Esophagus muscularis mucosa (tissue), 4 donors: Measurements from ENCODE around the gene ANKRD11. TPM values are rescaled to one million over a fixed set of nuclear protein-coding genes. Genes with fewer than 3 reads are reported as not detected.
"Not testable (repeated sequence)": the region's sequence is repeated elsewhere in the genome, so short reads cannot be mapped to it uniquely, and the experiment has no call there.

Experiments
- DNase-seq: peaks from one replicate; pipeline ENCODE4 v3.0.0-alpha.2; 2017; ENCODE audit errors: extremely low spot score
- H3K27ac ChIP-seq, 4 donors: fragments of 200-600 bp; sonication (generic); replicated peaks in 1 of 4; 1 replicate in 3 of 4; 2 replicates in 1 of 4; pipeline ENCODE4 v1.5.1; 2016 to 2019; ENCODE audit warnings: mild to moderate bottlenecking in 1 of 4
- H3K27me3 ChIP-seq, 4 donors: fragments of 200-600 bp; sonication (generic); one replicate each; pipeline versions ENCODE4 v1.5.1 to v1.6.0; 2016 to 2019
- H3K36me3 ChIP-seq, 4 donors: fragments of 200-600 bp; sonication (generic); one replicate each; pipeline ENCODE4 v1.5.1; 2016 to 2019
- H3K4me1 ChIP-seq, 4 donors: fragments of 200-600 bp; sonication (generic); one replicate each; pipeline ENCODE4 v1.5.1; 2016 to 2019
- H3K4me3 ChIP-seq, 4 donors: fragments of 200-600 bp; sonication (generic); 1 replicate in 2 of 4; 2 replicates in 2 of 4; pipeline ENCODE4 v1.5.1; 2016 to 2019; ENCODE audit warnings: mild to moderate bottlenecking in 4 of 4, moderate library complexity in 1 of 4
- H3K9me3 ChIP-seq, 4 donors: fragments of 200-600 bp; sonication (generic); 1 replicate in 3 of 4; 2 replicates in 1 of 4; pipeline ENCODE4 v1.5.1; 2016 to 2019
- EP300 ChIP-seq: sonication (generic); formaldehyde crosslinking; IDR thresholded peaks from one replicate; pipeline ENCODE4 v1.6.1; 2017; ENCODE audit warnings: antibody characterized with exemption
- POLR2A ChIP-seq: fragments of 450-650 bp; IDR thresholded peaks from one replicate; pipeline ENCODE4 v1.6.1; 2017; ENCODE audit warnings: antibody characterized with exemption, moderate library complexity, mild to moderate bottlenecking, low read depth
- POLR2AphosphoS5 ChIP-seq, 2 donors: sonication (generic); formaldehyde crosslinking; IDR thresholded peaks; one replicate each; pipeline ENCODE4 v1.6.1; 2017; ENCODE audit warnings: antibody characterized with exemption in 2 of 2
- WGBS: methylation state at CpG from one replicate; pipeline ENCODE4 v1.1.5; 2018; 5-methylcytosine and 5-hydroxymethylcytosine counted together
- intact Hi-C: fragments of 100-400 bp; cut with DNase I; formaldehyde crosslinking; loops from one replicate; pipeline ENCODE4 v1.15.1; 2023
- total RNA-seq, 4 donors: library from RNA; depleted of rRNA; stranded (reverse); fragments of >200 nt; gene quantifications; one replicate each; pipeline versions ENCODE4 v1.1.0 to v1.2.1, GENCODE V29; 2016
- TF ChIP-seq, protein P1 (sequence below), 3 experiments: fragments of 200-600 bp in 2 of 3; fragments of 450-650 bp in 1 of 3; sonication (generic) in 2 of 3; IDR thresholded peaks; one replicate each; pipeline ENCODE4 v1.5.1; 2017 to 2019; ENCODE audit warnings: antibody characterized with exemption in 3 of 3, mild to moderate bottlenecking in 2 of 3, moderate library complexity in 1 of 3

ANKRD11 gene
- total RNA-seq, 4 donors from 2014 or later: 60.8 to 119 (median 105) TPM

DNA sequence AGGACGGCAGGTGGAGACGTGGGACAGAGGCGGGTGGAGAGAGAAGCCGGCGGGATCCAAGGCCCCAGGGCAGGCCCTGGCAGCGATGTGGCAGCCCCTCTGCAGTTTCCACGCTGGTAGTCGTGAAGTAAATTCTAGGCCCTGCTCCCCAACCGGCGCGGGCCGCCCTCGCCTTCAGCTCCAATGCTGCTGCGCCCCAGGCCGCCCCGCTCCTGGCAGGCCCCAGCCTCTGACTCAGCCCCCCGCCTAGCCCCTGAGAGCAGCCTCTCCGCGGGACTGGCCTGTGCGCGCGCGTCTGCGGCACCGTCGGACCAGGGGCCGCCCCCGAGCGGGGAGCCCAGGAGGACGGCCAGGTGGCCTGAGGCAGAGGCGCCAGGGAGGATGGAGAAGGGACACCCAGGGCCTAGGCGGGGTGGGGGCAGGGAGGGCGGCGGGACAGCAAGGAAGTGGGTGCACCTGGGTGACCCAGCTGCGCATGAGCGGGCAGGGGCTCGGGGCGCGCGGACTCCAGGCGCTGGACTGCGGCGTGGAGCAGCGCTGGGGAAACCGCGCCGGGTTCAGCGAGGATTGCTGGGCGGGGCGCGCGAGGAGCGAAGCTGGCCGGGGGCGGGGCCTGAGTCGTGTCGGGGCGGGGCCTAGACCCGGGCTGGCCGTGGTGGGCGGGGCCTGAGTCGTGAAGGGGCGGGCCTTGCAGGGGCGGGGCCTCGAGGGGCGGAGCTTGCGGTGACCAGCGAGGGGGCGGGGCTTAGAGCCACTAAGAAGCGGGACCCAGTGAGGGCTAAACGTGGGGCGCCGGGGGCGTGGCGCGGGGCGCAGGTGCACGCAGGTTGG lies 243.2 kb downstream of the ANKRD11 start:
- WGBS: 8% methylated on average over 12 of the region's 78 CpGs
- peaks cover 9 to 22% (median 20%) of the 10 kb centered on the region in 4 donors for H3K4me1 ChIP-seq
- no peaks in the 10 kb centered on the region for H3K9me3 ChIP-seq
- intact Hi-C loops: loop anchor here (10.0 kb wide), 1 partner anchor 48 kb away; no protein-coding TSS in a partner anchor
- H3K27ac ChIP-seq: peak overlapping the region in 3 of 4 donors; percentile 47 to 65 (median 54)
- TF ChIP-seq EP300 (no peak), POLR2AphosphoS5 (IDR thresholded peaks at IDR 0.05) (peak in 1 of 2 donors; percentile 49)
- TF ChIP-seq, protein P1, sequence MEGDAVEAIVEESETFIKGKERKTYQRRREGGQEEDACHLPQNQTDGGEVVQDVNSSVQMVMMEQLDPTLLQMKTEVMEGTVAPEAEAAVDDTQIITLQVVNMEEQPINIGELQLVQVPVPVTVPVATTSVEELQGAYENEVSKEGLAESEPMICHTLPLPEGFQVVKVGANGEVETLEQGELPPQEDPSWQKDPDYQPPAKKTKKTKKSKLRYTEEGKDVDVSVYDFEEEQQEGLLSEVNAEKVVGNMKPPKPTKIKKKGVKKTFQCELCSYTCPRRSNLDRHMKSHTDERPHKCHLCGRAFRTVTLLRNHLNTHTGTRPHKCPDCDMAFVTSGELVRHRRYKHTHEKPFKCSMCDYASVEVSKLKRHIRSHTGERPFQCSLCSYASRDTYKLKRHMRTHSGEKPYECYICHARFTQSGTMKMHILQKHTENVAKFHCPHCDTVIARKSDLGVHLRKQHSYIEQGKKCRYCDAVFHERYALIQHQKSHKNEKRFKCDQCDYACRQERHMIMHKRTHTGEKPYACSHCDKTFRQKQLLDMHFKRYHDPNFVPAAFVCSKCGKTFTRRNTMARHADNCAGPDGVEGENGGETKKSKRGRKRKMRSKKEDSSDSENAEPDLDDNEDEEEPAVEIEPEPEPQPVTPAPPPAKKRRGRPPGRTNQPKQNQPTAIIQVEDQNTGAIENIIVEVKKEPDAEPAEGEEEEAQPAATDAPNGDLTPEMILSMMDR (IDR thresholded peaks at IDR 0.05): no peak
- no peaks in the 10 kb centered on the region for H3K27me3 ChIP-seq
- DNase-seq: peak; percentile 97
- H3K4me3 ChIP-seq: peak overlapping the region; percentile 55 to 76 (median 62)
- H3K36me3 ChIP-seq: no peaks in the 10 kb centered on the region

DNA sequence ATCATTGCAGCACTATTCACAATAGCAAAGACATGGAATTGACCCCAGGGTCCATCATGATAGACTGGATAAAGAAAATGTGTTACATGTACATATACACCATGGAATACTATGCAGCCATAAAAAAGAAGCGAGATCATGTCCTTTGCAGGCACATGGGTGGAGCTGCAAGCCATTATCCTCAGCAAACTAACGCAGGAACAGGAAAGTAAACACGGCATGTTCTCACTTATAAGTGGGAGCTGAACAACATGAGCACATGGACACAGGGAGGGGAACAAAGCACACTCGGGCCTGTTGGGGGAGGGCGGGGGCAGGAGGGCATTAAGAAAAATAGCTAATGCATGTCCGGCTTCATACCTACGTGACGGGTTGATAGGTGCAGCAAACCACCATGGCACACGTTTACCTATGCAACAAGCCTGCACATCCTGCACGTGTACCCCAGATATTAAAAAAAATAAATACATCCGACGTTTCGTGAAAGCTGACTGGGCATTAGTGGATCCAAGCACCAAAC lies 243.9 kb downstream of the ANKRD11 start:
- Histone ChIP-seq H3K9me3 (no peaks in the 10 kb centered on the region), H3K4me1 (peaks cover 12 to 29% (median 25%) of the 10 kb centered on the region in 4 donors), H3K36me3 (no peaks in the 10 kb centered on the region), H3K4me3 (peak overlapping the region; percentile 55 to 76 (median 62)), H3K27me3 (no peaks in the 10 kb centered on the region), H3K27ac (peak overlapping the region in 1 of 4 donors; percentile 65)
- no peak for DNase-seq
- intact Hi-C loops: loop anchor here (10.0 kb wide), 1 partner anchor 48 kb away; no protein-coding TSS in a partner anchor
- WGBS: 48% methylated on average over 13 of the region's 13 CpGs
- TF ChIP-seq, protein P1 (IDR thresholded peaks at IDR 0.05): no peak
- TF ChIP-seq POLR2AphosphoS5 (IDR thresholded peaks at IDR 0.05): no peak
- TF ChIP-seq POLR2A: no peak
- no peak for TF ChIP-seq EP300

DNA sequence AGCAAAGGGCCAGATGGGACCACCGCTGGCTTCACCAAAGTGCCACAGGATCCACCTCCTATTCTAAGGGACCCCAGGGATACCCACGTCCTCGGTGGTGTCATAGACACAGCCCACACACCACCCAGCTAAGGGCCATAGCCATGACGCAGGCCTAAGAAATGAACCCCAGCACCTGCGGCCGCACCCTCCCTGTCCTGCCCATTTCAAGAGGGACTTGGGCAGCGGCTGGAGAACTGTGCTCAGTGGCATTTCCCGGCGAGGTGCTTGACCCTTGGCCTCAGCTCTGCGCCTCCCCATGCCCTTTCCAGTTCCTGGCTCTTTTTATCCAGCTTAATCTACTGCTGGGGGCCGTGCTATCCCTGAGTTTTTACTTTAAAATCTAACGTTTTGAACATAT lies 245.6 kb downstream of the ANKRD11 start:
- H3K27ac ChIP-seq: no peak overlapping the region
- peaks cover 12 to 37% (median 37%) of the 10 kb centered on the region in 4 donors for H3K4me1 ChIP-seq
- no peaks in the 10 kb centered on the region for H3K27me3 ChIP-seq
- WGBS: 63% methylated on average over 11 of the region's 12 CpGs
- no peak overlapping the region for H3K4me3 ChIP-seq
- H3K9me3 ChIP-seq: no peaks in the 10 kb centered on the region
- TF ChIP-seq POLR2A: no peak
- TF ChIP-seq EP300: no peak
- TF ChIP-seq, protein P1 (IDR thresholded peaks at IDR 0.05): no peak
- TF ChIP-seq POLR2AphosphoS5 (IDR thresholded peaks at IDR 0.05): no peak
- no peak for DNase-seq
- intact Hi-C loops: loop anchor here (5.0 to 10.0 kb wide), 2 partner anchors 50 to 263 kb away; partner anchors contain the start of gene SPG7
- H3K36me3 ChIP-seq: no peaks in the 10 kb centered on the region

DNA sequence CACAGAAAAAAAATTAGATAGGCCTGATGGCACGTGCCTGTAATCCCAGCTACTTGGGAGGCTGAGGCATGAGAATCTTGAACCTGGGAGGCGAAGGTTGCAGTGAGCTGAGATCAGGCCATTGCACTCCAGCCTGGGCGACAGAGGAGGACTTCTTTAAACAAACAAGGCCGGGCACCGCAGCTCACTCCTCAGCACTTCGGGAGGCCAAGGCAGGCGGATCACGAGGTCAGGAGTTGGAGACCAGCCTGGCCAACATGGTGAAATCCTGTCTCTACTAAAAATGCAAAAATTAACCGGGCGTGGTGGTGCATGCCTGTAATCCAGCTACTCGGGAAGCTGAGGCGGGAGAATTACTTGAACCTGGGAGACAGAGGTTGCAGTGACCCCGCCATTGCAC lies 246.1 kb downstream of the ANKRD11 start:
- WGBS: 70% methylated on average over 13 of the region's 13 CpGs
- not testable (repeated sequence) for DNase-seq
- intact Hi-C loops: loop anchor here (5.0 to 10.0 kb wide), 2 partner anchors 51 to 263 kb away; partner anchors contain the start of gene SPG7

DNA sequence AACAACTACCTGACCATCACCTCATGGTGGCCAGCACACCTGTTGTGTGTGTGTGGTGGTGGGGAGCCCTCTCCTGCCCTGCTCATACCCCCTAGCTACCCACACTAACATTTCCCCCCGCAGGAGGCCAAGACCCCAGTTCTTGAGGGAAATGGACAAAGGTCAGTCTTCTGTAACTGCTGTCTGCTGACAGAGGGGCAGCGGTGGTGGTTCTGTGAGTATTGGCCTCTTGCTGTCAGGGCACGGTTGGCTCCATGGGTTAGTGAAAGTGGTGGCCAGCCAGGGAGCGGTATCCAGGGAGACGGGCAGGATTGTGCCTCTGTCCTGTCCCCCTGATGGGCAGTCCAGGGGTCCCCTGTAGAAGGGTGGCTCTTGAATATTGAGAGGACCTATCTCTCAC lies 246.7 kb downstream of the ANKRD11 start:
- 96% methylated on average over 4 of the region's 5 CpGs for WGBS
- TF ChIP-seq EP300: no peak
- no peak for DNase-seq
- no peak overlapping the region for H3K27ac ChIP-seq
- H3K36me3 ChIP-seq: no peaks in the 10 kb centered on the region
- H3K4me1 ChIP-seq: peaks cover 12 to 37% (median 37%) of the 10 kb centered on the region in 4 donors
- intact Hi-C loops: loop anchor here (5.0 to 10.0 kb wide), 2 partner anchors 51 to 264 kb away; partner anchors contain the start of gene SPG7
- H3K9me3 ChIP-seq: no peaks in the 10 kb centered on the region
- H3K4me3 ChIP-seq: no peak overlapping the region
- no peaks in the 10 kb centered on the region for H3K27me3 ChIP-seq

More for the DNA sequence above, 246.1 kb downstream of the ANKRD11 start:
- not testable (repeated sequence) for H3K36me3 ChIP-seq, H3K4me3 ChIP-seq, H3K9me3 ChIP-seq, H3K27ac ChIP-seq, H3K27me3 ChIP-seq
- peaks cover 12 to 37% (median 37%) of the 10 kb centered on the region in 4 donors for H3K4me1 ChIP-seq
